ENCODE data around the gene NFIA.

NFIA gene

DNA sequence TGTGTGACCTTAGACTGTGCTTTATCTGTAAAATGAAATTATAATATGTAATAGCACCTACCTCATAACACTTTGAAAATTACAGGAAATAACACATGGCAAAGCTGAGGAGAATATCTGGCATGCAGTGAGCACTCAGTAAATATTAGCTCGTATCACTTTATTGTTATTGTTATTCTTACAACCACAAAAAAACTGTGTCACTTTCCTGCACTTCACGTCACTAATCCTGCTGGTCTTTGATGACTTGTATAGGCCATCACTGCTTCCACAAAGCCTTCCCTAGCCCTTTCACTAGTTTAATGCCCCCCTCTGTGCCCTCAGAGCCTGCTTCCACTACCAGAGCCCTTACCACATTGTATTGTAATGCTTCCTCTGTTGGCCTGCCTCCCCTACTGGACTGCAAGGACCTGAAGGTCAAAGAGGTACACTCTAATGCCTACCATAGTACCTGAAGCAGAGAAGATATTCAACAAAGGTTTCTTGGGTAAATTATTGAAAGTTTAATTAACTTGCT, 231.6 kb downstream of the NFIA start:
- Histone ChIP-seq H3K36me3 (ENCODE audit: control insufficient read depth in 5 of 5, insufficient read depth in 5 of 5, low read length in 5 of 5) (peaks cover 0 to 3% (median 2%) of the 10 kb centered on the region in 5 donors), H3K4me3 (ENCODE audit: low read depth in 1 of 5, low read length in 5 of 5) (no peak overlapping the region), H3K9me3 (ENCODE audit: control insufficient read depth in 5 of 5, low read length in 5 of 5) (no peaks in the 10 kb centered on the region), H3K27ac (ENCODE audit: low read depth, low read length) (no peak overlapping the region), H3K9ac (ENCODE audit: low read length in 5 of 5) (no peak overlapping the region), H3K4me1 (ENCODE audit: control insufficient read depth in 5 of 5, insufficient read depth in 5 of 5, low read length in 5 of 5) (peaks cover 0 to 15% (median 5%) of the 10 kb centered on the region in 5 donors), H3K27me3 (ENCODE audit: control insufficient read depth in 5 of 5, insufficient read depth in 4 of 5, low read length in 5 of 5) (no peaks in the 10 kb centered on the region)

- Histone ChIP-seq H3K4me1 (ENCODE audit: control insufficient read depth in 5 of 5, insufficient read depth in 5 of 5, low read length in 5 of 5) (peaks cover 0 to 24% (median 16%) of the 10 kb centered on the region in 5 donors), H3K9ac (ENCODE audit: low read length in 5 of 5) (no peak overlapping the region), H3K27ac (ENCODE audit: low read depth, low read length) (no peak overlapping the region), H3K27me3 (ENCODE audit: control insufficient read depth in 5 of 5, insufficient read depth in 4 of 5, low read length in 5 of 5) (no peaks in the 10 kb centered on the region), H3K36me3 (ENCODE audit: control insufficient read depth in 5 of 5, insufficient read depth in 5 of 5, low read length in 5 of 5) (peaks cover 0 to 3% (median 2%) of the 10 kb centered on the region in 5 donors), H3K4me3 (ENCODE audit: low read depth in 1 of 5, low read length in 5 of 5) (no peak overlapping the region), H3K9me3 (ENCODE audit: control insufficient read depth in 5 of 5, low read length in 5 of 5) (no peaks in the 10 kb centered on the region)
Measured at GRCh38 chr1:61315011-61315410, 232.7 kb downstream of the NFIA start.

- Histone ChIP-seq H3K9ac (ENCODE audit: low read length in 5 of 5) (no peak overlapping the region), H3K27me3 (ENCODE audit: control insufficient read depth in 5 of 5, insufficient read depth in 4 of 5, low read length in 5 of 5) (no peaks in the 10 kb centered on the region), H3K4me3 (ENCODE audit: low read depth in 1 of 5, low read length in 5 of 5) (no peak overlapping the region), H3K4me1 (ENCODE audit: control insufficient read depth in 5 of 5, insufficient read depth in 5 of 5, low read length in 5 of 5) (peaks cover 0 to 33% (median 22%) of the 10 kb centered on the region in 5 donors), H3K9me3 (ENCODE audit: control insufficient read depth in 5 of 5, low read length in 5 of 5) (no peaks in the 10 kb centered on the region), H3K36me3 (ENCODE audit: control insufficient read depth in 5 of 5, insufficient read depth in 5 of 5, low read length in 5 of 5) (peaks cover 0 to 2% (median 0%) of the 10 kb centered on the region in 5 donors), H3K27ac (ENCODE audit: low read depth, low read length) (peak overlapping the region; percentile 0)
Measured at GRCh38 chr1:61316493-61316892, 234.1 kb downstream of the NFIA start.

- H3K9ac ChIP-seq (ENCODE audit: low read length in 5 of 5) = peak overlapping the region in 2 of 5 donors; percentile 36 to 60
Measured at GRCh38 chr1:61318319-61319125, 236.2 kb downstream of the NFIA start.

DNA sequence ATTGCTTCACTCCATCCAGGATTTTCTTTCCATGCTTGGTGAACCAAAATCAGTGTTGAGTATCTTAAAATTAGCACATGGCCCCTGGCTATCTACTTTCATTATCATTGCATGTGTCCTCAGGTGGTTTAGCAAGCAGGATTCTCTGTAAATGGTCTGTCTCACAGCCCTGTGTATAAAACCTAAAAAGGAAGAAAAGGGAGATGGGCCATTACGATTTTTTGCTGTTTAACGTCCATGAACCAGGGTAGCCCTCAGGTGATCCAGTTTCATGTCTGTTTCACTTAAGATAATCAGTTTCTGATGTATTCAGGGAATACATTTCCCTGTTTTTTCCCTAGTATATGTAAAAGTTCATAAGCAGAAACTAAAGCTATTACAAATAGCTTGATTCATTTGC, 238.2 kb downstream of the NFIA start:
- Histone ChIP-seq H3K27me3 (ENCODE audit: control insufficient read depth in 5 of 5, insufficient read depth in 4 of 5, low read length in 5 of 5) (no peaks in the 10 kb centered on the region), H3K4me1 (ENCODE audit: control insufficient read depth in 5 of 5, insufficient read depth in 5 of 5, low read length in 5 of 5) (peaks cover 0 to 38% (median 26%) of the 10 kb centered on the region in 5 donors), H3K9ac (ENCODE audit: low read length in 5 of 5) (no peak overlapping the region), H3K9me3 (ENCODE audit: control insufficient read depth in 5 of 5, low read length in 5 of 5) (no peaks in the 10 kb centered on the region), H3K4me3 (ENCODE audit: low read depth in 1 of 5, low read length in 5 of 5) (no peak overlapping the region), H3K27ac (ENCODE audit: low read depth, low read length) (peak overlapping the region; percentile 59), H3K36me3 (ENCODE audit: control insufficient read depth in 5 of 5, insufficient read depth in 5 of 5, low read length in 5 of 5) (no peaks in the 10 kb centered on the region)

More at GRCh38 chr1:61318319-61319125, 236.2 kb downstream of the NFIA start:
- Histone ChIP-seq H3K4me3 (ENCODE audit: low read depth in 1 of 5, low read length in 5 of 5) (peak overlapping the region in 4 of 5 donors; percentile 9 to 60 (median 25)), H3K9me3 (ENCODE audit: control insufficient read depth in 5 of 5, low read length in 5 of 5) (no peaks in the 10 kb centered on the region), H3K4me1 (ENCODE audit: control insufficient read depth in 5 of 5, insufficient read depth in 5 of 5, low read length in 5 of 5) (peaks cover 0 to 38% (median 26%) of the 10 kb centered on the region in 5 donors), H3K27ac (ENCODE audit: low read depth, low read length) (peak overlapping the region; percentile 73), H3K36me3 (ENCODE audit: control insufficient read depth in 5 of 5, insufficient read depth in 5 of 5, low read length in 5 of 5) (no peaks in the 10 kb centered on the region), H3K27me3 (ENCODE audit: control insufficient read depth in 5 of 5, insufficient read depth in 4 of 5, low read length in 5 of 5) (no peaks in the 10 kb centered on the region)

- H3K36me3 ChIP-seq (ENCODE audit: control insufficient read depth in 5 of 5, insufficient read depth in 5 of 5, low read length in 5 of 5) = no peaks in the 10 kb centered on the region
- H3K9me3 ChIP-seq (ENCODE audit: control insufficient read depth in 5 of 5, low read length in 5 of 5) = no peaks in the 10 kb centered on the region
- peaks cover 0 to 31% (median 24%) of the 10 kb centered on the region in 5 donors for H3K4me1 ChIP-seq (ENCODE audit: control insufficient read depth in 5 of 5, insufficient read depth in 5 of 5, low read length in 5 of 5)
- H3K9ac ChIP-seq (ENCODE audit: low read length in 5 of 5) = no peak overlapping the region
- H3K4me3 ChIP-seq (ENCODE audit: low read depth in 1 of 5, low read length in 5 of 5) = no peak overlapping the region
- no peaks in the 10 kb centered on the region for H3K27me3 ChIP-seq (ENCODE audit: control insufficient read depth in 5 of 5, insufficient read depth in 4 of 5, low read length in 5 of 5)
- H3K27ac ChIP-seq (ENCODE audit: low read depth, low read length) = no peak overlapping the region
Measured at GRCh38 chr1:61322008-61322744, 239.8 kb downstream of the NFIA start.

DNA sequence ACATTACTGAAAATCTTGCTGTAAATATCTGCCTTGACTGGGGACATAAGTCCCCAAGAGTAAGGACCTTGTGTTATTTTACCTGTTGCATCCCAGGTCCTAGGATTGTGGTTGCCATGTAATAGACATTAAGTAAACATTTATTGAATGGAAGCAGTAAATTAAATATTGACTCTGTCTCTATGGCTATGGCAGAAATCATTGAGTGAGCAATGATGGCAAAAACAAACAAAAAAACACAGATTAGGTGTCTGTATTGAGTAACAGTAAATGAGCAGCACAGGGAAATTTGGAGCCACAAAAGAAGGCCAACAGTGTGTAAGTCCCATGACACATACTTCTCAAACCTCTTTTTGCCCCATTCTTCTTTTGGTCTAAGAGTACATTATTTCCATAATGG, 240.4 kb downstream of the NFIA start:
- H3K4me3 ChIP-seq (ENCODE audit: low read depth in 1 of 5, low read length in 5 of 5) = no peak overlapping the region
- no peak overlapping the region for H3K27ac ChIP-seq (ENCODE audit: low read depth, low read length)

GRCh38 chr1:61323681-61324328, 241.4 kb downstream of the NFIA start:
- no peak overlapping the region for H3K27ac ChIP-seq (ENCODE audit: low read depth, low read length)
- H3K4me3 ChIP-seq (ENCODE audit: low read depth in 1 of 5, low read length in 5 of 5) = no peak overlapping the region
- H3K27me3 ChIP-seq (ENCODE audit: control insufficient read depth in 5 of 5, insufficient read depth in 4 of 5, low read length in 5 of 5) = no peaks in the 10 kb centered on the region
- peaks cover 0 to 29% (median 15%) of the 10 kb centered on the region in 5 donors for H3K4me1 ChIP-seq (ENCODE audit: control insufficient read depth in 5 of 5, insufficient read depth in 5 of 5, low read length in 5 of 5)
- H3K9me3 ChIP-seq (ENCODE audit: control insufficient read depth in 5 of 5, low read length in 5 of 5) = no peaks in the 10 kb centered on the region
- H3K9ac ChIP-seq (ENCODE audit: low read length in 5 of 5) = no peak overlapping the region
- H3K36me3 ChIP-seq (ENCODE audit: control insufficient read depth in 5 of 5, insufficient read depth in 5 of 5, low read length in 5 of 5) = no peaks in the 10 kb centered on the region

More for the DNA sequence above, 240.4 kb downstream of the NFIA start:
- Histone ChIP-seq H3K9me3 (ENCODE audit: control insufficient read depth in 5 of 5, low read length in 5 of 5) (no peaks in the 10 kb centered on the region), H3K27me3 (ENCODE audit: control insufficient read depth in 5 of 5, insufficient read depth in 4 of 5, low read length in 5 of 5) (no peaks in the 10 kb centered on the region), H3K4me1 (ENCODE audit: control insufficient read depth in 5 of 5, insufficient read depth in 5 of 5, low read length in 5 of 5) (peaks cover 0 to 30% (median 22%) of the 10 kb centered on the region in 5 donors), H3K9ac (ENCODE audit: low read length in 5 of 5) (no peak overlapping the region), H3K36me3 (ENCODE audit: control insufficient read depth in 5 of 5, insufficient read depth in 5 of 5, low read length in 5 of 5) (no peaks in the 10 kb centered on the region)

DNA sequence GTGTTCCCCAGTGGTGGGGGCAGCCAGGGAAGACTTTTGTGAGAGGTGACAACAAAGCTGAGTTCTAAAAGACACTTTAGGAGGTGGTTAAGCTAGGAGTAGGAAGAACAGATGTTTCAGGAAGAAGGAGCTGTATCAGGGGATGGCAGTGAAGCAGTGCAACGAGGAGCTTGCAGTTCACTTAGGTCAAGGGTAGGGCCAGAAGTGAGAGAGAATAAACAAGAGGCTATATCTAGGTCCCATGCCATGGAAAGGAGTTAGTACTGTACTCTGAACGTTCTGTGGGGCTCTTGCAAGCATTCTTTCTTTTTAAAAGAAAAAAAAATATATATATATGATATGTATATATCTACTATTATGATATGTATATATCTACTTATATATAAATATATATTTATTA, 244.4 kb downstream of the NFIA start:
- no peaks in the 10 kb centered on the region for H3K9me3 ChIP-seq (ENCODE audit: control insufficient read depth in 5 of 5, low read length in 5 of 5)
- H3K27ac ChIP-seq (ENCODE audit: low read depth, low read length) = no peak overlapping the region
- H3K4me3 ChIP-seq (ENCODE audit: low read depth in 1 of 5, low read length in 5 of 5) = no peak overlapping the region
- H3K4me1 ChIP-seq (ENCODE audit: control insufficient read depth in 5 of 5, insufficient read depth in 5 of 5, low read length in 5 of 5) = peaks cover 0 to 3% (median 2%) of the 10 kb centered on the region in 5 donors
- H3K36me3 ChIP-seq (ENCODE audit: control insufficient read depth in 5 of 5, insufficient read depth in 5 of 5, low read length in 5 of 5) = no peaks in the 10 kb centered on the region
- H3K27me3 ChIP-seq (ENCODE audit: control insufficient read depth in 5 of 5, insufficient read depth in 4 of 5, low read length in 5 of 5) = no peaks in the 10 kb centered on the region
- no peak overlapping the region for H3K9ac ChIP-seq (ENCODE audit: low read length in 5 of 5)
